ENCODE data around the gene BMP2K.

The BMP2K gene

GRCh38 chr4:78765432-78766006, 10.6 kb upstream of the BMP2K start:
- H3K4me3 ChIP-seq (ENCODE audit: low read depth, low read length), result no peak overlapping the region
- no peak for DNase-seq (ENCODE audit: low read depth)
- TF ChIP-seq CTCF (IDR thresholded peaks at IDR 0.05; ENCODE audit: low read depth, low read length) (no peak), POLR2A (IDR thresholded peaks at IDR 0.05; ENCODE audit: extremely low read depth, insufficient read length) (no peak), MAX (IDR thresholded peaks at IDR 0.05; ENCODE audit: low read depth, low read length) (no peak), MYC (IDR thresholded peaks at IDR 0.05; ENCODE audit: low read depth, low read length) (no peak)

GRCh38 chr4:78766026-78766425, 10.1 kb upstream of the BMP2K start:
- no peak for TF ChIP-seq CTCF (IDR thresholded peaks at IDR 0.05; ENCODE audit: low read depth, low read length)
- TF ChIP-seq MYC (IDR thresholded peaks at IDR 0.05; ENCODE audit: low read depth, low read length), result no peak
- no peak for TF ChIP-seq POLR2A (IDR thresholded peaks at IDR 0.05; ENCODE audit: extremely low read depth, insufficient read length)
- no peak for TF ChIP-seq MAX (IDR thresholded peaks at IDR 0.05; ENCODE audit: low read depth, low read length)
- no peak overlapping the region for H3K4me3 ChIP-seq (ENCODE audit: low read depth, low read length)
- no peak for DNase-seq (ENCODE audit: low read depth)

GRCh38 chr4:78766650-78767049, 9.5 kb upstream of the BMP2K start:
- no peak overlapping the region for H3K4me3 ChIP-seq (ENCODE audit: low read depth, low read length)
- DNase-seq (ENCODE audit: low read depth), result no peak
- no peak for TF ChIP-seq MYC (IDR thresholded peaks at IDR 0.05; ENCODE audit: low read depth, low read length)
- no peak for TF ChIP-seq POLR2A (IDR thresholded peaks at IDR 0.05; ENCODE audit: extremely low read depth, insufficient read length)
- no peak for TF ChIP-seq MAX (IDR thresholded peaks at IDR 0.05; ENCODE audit: low read depth, low read length)
- TF ChIP-seq CTCF (IDR thresholded peaks at IDR 0.05; ENCODE audit: low read depth, low read length), result no peak

GRCh38 chr4:78767350-78767749, 8.8 kb upstream of the BMP2K start:
- DNase-seq (ENCODE audit: low read depth), result no peak
- TF ChIP-seq CTCF (IDR thresholded peaks at IDR 0.05; ENCODE audit: low read depth, low read length) (no peak), MYC (IDR thresholded peaks at IDR 0.05; ENCODE audit: low read depth, low read length) (no peak), MAX (IDR thresholded peaks at IDR 0.05; ENCODE audit: low read depth, low read length) (no peak), POLR2A (IDR thresholded peaks at IDR 0.05; ENCODE audit: extremely low read depth, insufficient read length) (no peak)
- H3K4me3 ChIP-seq (ENCODE audit: low read depth, low read length), result no peak overlapping the region

GRCh38 chr4:78768452-78769180, 7.5 kb upstream of the BMP2K start:
- TF ChIP-seq POLR2A (IDR thresholded peaks at IDR 0.05; ENCODE audit: extremely low read depth, insufficient read length), result no peak
- no peak for TF ChIP-seq MYC (IDR thresholded peaks at IDR 0.05; ENCODE audit: low read depth, low read length)
- TF ChIP-seq MAX (IDR thresholded peaks at IDR 0.05; ENCODE audit: low read depth, low read length), result no peak
- TF ChIP-seq CTCF (IDR thresholded peaks at IDR 0.05; ENCODE audit: low read depth, low read length), result no peak
- no peak overlapping the region for H3K4me3 ChIP-seq (ENCODE audit: low read depth, low read length)
- no peak for DNase-seq (ENCODE audit: low read depth)
